Esophagus mucosa (tissue), 1 donor: ENCODE measurements around the gene TTC27. TPM values are rescaled to one million over a fixed set of nuclear protein-coding genes. Genes with fewer than 3 reads are reported as not detected.

Experiments
- ATAC-seq: fragments of 200-7000 bp; cut with Tn5 transposase; one replicate; pipeline ENCODE4 v1.9.1; 2020
- total RNA-seq: library from RNA; stranded (reverse); gene quantifications from one replicate; pipeline ENCODE4 v1.2.4, GENCODE V29; 2023
- donor health status: DM: yes; HTN: yes; CAD: no.

TTC27 gene
- total RNA-seq, 1 donor from 2014 or later = 16.5 TPM

DNA sequence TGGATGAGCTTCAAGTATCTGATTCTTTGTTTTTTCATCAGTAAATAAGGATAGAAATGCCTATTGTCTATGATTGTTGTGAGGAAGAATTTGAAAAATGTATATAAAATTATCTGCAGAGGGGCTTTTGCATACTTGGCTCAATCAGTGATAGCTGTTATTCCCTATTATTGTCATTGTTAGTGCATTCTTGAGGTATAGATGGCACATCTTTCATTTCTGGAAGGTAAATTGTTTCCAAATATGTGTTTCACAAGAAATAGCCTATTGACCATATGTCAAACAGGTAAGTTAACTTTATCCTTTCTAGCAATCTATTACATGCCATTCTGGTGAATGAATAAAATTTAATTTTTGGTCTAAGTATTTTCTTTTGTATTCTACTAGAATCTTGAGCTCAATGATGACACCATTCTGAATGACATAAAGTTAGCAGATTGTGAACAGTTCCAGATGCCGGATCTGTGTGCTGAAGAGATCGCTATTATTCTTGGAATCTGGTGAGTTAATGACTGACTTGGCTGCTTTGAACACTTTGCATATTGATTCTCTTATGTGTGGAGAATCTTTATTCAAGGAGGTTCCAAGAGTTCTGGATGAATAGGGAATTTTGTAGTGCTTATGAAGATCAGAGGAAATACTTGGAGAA lies 44.2 kb downstream of the TTC27 start:
- ATAC-seq = no peak

DNA sequence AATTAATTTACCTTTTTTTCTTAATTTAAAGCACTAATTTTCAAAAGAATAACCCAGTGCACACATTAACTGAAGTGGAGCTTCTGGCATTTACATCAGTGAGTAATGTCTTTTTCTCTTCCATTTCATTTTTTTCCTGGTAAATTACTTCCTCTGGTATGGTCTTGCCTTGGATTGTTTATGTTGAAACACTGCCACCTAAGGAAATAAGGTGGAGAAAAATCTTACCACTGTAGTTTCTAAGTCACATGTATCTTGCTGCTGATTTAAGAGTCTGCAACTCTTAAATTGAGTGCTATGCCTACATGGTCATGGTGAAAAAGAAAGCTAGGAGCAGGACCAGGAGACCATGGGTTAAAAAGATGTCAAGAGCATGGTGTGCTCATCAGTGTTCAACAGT lies 51.0 kb downstream of the TTC27 start:
- ATAC-seq = no peak

DNA sequence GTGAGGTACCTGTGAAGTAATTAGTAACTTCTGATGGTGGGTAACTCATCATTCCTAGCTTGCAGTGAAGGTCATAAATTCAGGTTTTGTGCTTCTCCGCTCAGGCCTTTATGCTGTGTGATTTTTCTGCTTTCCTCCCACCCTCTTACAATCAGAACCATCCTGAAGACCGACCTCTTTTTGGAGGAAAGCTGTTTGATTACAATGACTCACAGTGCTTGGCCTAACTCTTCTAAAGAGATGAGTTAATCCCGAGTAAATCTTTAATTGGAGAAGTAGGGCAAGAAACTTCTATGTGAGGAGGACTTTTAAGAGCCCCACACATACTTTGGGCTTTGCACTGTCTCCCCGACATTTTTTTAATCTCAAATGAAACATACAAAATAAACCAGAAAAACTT lies 53.1 kb downstream of the TTC27 start:
- ATAC-seq = no peak

DNA sequence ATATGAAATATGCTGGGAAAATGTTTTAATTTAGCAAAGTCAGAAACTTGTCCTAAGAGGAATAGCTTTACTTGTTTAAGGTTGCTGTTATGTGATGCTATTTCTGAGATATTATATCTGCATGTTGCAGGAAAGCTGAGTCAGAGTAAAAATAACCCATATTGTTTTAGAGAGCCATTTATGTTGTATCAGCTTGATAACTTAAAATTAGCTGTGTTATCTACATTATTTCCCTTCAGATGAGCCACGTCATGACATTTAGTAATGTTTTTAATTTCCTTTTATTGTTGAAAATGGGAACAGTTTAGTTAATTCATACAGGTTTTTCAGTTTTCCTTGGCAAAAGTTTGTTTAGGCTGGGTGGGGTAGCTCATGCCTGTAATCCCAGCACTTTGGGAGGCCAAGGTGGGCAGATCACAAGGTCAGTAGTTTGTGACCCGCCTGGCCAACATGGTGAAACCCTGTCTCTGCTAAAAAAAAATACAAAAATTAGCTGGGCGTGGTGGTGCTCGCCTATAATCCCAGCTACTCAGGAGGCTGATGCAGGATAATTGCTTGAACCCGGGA lies 55.8 kb downstream of the TTC27 start:
- no peak for ATAC-seq

DNA sequence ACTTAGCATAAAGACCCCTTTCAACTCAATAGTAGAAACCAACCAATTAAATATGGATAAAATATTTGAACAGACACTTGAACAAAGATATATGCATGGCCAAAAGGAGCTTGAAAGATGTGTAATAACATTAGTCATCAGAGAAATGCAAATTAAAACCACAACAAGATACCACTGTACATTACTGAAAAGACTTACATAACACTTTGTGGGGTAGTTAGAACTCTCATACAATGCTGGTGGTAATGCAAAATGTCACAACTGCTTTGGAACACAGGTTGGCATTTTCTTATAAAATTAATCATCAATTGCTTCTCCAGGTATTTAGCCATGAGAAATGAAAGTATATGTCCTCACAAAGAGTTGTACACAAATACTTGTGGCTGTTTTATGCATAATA lies 60.7 kb downstream of the TTC27 start:
- no peak for ATAC-seq

DNA sequence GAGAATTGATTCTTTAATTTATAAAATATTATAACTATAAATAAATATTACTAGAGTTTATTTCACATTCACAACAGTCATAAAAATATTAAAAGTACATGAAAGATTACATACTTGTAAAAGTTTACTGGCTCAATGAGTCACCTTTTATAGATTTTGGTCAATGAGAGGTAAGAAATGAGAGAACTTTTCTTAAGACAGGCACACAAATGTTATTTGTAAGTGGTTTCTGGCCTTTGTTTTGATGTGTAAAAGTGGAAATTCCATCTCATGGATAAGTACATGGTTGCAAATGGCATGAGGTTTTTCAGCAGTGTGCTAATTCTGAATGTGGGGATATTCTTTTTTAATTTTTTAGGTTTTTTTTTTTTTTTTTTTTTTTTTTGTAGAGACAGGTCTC lies 63.8 kb downstream of the TTC27 start:
- ATAC-seq = no peak

DNA sequence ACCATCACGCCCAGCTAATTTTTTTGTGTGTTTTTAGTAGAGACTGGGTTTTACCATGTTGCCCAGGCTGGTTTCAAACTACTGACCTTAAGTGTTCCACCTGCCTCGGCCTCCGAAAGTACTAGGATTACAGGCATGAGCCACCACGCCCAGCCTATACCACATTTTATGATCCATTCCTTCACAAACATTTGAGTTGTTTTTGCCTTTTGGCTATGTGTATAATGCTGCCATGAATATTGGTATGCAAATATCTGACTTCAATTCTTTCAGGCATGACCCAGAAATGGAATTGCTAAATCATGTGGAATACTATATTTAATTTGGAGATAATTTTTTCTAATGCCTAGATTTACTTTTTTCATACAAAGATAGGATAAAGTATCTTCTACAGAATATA lies 68.6 kb downstream of the TTC27 start:
- ATAC-seq = no peak

DNA sequence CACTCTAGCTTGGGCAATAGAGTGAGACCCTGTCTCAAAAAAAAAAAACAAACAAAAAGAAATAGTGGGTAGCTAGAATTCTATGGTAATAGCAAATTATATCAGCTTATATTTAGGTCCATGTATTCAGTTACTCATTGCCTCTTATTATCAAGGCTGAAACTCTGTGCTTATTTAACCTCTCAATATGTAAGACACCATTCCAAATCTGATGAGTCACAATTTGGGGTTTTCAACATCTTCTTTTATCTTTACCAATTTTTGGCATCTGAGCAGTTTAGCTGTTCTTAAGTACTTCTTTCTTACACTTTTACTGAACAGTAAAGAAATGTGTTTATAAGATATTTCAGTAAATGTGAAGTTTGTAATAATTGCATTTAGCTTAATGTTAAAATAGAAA lies 69.3 kb downstream of the TTC27 start:
- no peak for ATAC-seq

DNA sequence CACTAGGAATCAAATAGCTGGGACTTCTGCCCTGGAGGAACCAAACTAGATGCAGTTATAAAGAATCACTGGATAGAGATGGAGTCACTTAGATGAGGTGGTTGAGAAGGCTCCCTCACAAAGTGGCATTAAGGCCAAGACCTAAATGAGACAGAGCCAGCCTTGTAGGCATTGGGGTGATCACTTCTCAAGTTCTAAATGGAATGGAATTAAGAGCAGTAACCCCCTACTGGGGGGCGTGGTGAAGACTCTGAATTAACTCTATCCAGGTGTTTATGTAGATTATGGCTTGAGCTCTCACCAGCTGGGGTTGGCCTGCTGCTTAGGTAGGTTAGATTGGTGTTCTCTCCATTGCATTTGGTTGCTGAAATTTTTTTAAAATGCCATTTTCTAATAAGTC lies 71.3 kb downstream of the TTC27 start:
- no peak for ATAC-seq

DNA sequence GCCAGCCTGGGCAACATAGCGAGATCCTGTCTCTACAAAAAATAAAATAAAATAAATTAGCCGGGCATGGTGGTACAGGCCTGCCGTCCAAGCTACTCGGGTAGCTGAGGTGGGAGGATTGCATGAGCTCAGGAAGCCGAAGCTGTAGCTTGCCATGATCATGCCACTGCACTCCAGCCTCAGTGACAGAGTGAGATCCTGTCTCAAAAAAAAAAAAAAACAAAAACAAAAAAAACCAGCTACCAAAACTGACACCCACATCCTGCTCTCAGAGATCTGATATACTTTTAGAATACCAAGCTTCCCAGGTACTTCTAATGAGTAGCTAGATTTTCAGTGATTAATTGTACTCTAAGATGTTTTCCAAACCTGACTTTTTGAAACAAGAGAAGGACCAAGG lies 74.0 kb downstream of the TTC27 start:
- ATAC-seq = no peak

DNA sequence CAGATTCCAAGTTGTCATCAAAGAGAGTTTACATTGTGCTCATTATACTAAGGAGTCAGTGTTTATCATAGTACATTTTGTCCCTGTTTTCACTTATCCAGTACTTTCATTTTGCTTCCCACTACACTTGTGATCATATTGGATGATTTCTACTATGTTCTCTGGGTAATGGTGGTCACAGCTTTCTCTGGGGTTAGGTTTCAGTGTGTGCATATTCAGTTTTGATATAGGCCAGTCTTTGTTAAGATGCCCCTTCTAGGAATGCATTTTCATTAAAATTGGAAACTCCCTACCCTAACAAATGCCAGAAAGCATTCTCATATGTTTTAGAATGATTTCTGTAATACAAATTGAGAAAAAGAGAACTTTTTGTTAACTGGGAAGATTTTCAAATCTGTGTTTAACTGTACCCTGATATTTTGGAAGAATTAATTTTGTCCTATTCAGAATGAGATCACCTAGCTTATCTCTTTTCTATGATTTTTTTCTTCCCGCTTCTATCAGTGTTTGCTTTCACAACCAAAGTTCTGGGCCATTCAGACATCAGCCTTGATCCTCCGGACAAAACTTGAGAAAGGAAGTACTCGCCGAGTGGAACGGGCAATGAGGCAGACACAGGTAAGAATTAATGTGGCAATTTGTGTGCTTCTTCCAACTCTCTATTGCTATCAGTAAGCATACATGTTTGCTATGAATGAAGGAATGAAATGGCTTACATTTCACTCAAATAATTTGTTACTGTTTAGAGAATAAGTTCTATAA lies 74.6 kb downstream of the TTC27 start:
- no peak for ATAC-seq

DNA sequence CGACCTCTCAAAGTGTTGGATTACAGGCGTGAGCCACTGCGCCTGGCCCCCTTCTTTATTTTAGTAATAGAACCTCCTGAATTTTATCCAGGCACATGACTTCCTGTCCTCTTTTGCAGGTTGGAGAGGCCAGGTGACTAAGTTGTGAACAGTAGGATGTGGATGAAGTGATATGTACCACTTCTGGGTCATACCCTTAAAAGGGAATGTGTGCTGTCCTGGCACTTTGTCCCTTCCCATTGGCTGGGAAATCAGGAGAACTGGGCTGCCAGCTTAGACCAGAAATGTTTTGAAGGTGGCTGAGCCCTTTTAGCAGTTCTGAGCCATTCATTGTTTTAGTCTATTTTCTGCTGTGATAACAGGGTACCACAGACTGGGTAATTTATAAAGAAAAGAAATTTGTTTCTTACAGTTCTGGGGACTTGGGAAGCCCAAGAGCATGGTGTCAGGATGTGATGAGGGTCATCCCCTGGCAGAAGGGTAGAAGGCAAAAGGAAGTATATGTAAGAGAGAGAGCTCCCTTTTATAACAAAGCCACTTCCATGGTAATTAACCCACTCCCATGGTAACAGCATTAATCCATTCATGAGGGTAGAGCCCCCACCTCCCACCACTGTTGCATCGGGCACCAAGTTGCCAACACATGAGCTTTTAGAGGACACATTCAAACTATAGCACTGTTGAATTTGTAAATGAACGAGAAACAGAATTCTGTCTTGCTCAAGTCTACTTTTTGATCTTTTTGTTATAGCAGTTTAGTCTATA lies 79.1 kb downstream of the TTC27 start:
- ATAC-seq = no peak

DNA sequence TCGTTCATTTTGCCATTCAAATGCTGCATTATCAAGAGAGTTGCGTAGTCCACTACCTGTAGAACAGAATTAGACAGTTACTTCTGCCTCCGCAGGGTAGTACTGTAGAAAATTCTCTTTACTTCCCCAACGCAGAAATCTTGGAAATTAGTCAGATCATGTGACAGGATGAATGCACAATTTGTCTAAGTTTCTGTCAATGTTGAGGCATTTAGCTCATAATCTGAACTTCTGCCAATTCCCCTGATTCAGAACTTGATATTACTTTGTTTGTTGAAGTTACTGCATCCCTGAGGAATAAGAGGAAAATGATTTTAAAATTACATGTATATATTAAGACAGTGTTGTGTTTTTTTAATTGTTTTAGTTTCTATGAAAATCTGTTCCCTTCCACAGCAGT lies 83.4 kb downstream of the TTC27 start:
- ATAC-seq = no peak

DNA sequence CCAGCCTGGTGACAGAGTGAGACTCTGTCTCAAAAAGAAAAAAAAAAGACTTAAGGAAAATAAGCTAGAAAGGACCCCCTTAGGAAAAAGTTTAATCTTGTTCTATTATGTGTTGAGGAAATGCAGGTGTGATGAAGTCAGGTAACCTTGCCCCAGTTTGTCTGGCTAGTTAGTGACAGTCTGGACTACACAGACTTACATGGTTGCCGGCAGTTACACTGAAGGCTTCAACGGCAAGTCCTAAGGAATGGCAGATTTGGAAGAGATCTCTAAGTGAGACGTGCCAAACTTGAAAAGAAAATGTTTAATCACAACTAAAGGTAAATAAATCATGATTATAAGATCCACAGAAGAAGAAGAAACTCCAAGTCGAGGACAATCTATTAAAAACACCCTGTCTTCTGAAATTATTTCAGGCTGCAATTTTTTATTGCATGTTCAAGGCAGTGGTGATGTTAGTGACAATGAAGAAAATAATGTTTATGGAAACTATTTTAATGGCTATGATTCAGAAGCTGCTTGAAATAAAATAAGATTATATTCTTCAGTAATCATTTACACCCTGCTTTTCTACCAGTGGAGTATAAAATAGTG lies 84.2 kb downstream of the TTC27 start:
- ATAC-seq = no peak

DNA sequence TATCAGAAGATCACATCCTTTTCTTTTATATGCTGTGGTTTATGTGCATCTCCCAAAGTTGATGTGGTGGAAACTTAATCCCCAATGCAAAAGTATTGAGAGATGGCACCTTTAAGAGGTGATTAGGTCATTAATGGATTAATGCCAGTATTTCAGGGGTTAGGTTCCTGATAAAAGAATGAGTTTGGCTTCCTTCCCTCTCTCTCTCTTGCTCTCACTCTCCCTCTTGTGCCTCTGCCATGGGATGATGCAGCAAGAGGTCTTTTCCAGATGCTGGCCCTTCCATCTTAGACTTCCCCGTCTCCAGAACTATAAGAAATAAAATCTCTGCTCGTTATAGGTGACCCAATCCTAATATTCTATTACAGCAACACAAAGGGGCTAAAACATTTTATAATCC lies 85.0 kb downstream of the TTC27 start:
- ATAC-seq = no peak

DNA sequence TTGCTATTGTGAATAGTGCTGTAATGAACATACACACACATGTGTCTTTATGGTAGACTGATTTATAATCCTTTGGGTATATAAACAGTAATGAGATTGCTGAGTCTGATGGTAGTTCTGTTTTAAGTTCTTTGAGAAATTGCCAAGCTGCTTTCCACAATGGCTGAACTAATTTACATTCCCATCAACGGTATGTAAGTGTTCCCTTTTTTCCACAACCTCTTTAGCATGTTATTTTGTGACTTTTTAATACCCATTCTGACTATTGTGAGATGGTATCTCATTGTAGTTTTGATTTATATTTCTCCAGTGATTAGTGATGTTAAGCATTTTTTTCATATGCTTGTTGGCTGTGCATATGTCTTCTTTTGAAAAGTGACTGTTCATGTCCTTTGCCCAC lies 86.7 kb downstream of the TTC27 start:
- ATAC-seq = no peak

DNA sequence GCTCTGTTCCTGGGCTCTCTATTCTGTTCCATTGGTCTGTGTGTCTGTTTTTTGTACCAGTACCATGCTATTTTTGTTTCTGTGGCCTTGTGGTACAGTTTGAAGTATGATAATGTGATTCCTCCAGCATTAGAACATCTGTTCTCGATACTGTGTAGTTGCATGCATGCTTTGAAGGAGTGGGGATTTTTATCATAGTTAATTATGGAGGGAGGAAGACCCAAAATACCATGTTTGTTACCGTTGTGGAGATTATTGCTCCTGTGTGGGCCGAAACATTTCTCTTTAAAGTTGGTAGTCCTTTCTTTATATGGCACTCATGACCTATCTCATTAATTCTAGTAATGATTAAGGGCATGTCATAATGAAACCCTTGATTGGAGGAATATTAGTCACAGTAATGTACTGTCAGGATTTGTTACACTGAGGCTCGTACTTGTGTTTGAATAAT lies 87.6 kb downstream of the TTC27 start:
- ATAC-seq = peak; percentile 48

DNA sequence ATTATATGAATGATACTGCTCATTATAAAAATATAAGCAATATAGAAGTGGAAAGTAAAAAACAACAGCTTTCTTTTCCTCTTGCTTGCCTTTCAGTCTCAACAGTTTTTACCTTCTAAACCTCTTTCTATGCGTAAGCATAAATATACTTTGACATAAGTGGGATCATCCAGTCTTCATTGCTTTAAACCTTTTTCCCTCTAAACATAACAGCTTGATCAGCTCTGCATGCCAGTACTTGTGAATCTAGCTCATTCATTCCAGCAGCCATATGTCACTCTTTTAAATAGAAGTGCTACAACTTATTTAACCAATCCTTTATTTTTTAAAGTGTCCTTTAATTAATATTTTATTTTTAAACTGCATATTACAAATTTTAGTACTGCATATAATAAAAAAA lies 88.1 kb downstream of the TTC27 start:
- peak; percentile 70 for ATAC-seq

DNA sequence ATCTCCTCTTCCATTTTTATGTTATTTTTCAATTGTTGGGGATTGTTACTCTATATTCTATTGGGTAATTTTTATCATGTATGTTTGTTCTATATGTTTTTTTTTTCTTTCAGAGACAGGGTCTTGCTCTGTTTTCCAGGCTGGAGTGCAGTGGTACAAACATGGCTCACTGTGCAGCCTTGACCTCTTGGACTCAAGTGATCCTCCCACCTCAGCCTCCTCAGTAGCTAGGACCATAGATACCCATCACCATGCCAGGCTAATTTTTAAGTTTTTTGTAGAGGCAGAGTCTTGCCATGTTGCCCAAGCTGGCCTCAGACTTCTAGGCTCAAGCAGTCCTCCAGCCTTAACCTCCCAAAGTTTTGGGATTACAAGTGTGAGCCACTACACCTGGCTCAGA lies 88.7 kb downstream of the TTC27 start:
- no peak for ATAC-seq

DNA sequence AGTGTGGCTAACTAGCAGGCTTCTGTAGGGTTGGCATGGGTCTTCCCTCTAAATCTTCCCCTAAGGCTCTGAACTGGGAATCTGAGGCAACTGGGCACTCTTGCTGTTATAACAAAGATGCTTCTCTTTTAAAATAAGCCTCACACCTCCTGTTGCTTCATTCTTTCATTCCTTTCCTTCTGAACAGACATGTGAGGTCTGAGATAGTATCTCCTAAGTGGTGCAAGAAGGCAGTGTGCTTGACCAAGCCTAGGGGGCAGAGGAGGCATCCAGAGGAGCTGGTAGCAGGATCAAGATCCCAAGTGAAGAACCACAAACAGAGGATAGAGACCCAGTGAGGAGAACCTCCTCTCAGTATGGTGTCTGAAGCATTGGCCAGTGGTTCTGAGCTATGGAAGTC lies 90.9 kb downstream of the TTC27 start:
- ATAC-seq = no peak

DNA sequence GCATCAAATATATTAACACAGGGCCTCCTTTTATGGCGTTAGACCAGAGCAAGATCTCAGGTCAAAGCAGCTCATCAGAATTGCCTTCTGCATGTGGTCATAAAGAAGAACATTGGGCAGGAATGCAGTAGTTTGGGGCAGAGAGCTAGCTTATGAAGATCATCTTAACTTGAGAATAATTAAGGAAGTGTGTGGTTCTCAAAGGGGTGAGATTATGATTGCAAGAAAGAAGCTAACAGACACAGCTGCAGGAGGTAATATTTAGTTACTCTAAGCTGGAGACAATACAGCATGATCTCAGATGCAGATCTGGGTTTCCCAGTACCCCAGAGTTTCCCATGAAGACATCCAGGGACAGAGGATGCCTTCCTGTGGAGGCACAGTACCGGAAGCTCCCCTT lies 91.6 kb downstream of the TTC27 start:
- ATAC-seq = no peak

DNA sequence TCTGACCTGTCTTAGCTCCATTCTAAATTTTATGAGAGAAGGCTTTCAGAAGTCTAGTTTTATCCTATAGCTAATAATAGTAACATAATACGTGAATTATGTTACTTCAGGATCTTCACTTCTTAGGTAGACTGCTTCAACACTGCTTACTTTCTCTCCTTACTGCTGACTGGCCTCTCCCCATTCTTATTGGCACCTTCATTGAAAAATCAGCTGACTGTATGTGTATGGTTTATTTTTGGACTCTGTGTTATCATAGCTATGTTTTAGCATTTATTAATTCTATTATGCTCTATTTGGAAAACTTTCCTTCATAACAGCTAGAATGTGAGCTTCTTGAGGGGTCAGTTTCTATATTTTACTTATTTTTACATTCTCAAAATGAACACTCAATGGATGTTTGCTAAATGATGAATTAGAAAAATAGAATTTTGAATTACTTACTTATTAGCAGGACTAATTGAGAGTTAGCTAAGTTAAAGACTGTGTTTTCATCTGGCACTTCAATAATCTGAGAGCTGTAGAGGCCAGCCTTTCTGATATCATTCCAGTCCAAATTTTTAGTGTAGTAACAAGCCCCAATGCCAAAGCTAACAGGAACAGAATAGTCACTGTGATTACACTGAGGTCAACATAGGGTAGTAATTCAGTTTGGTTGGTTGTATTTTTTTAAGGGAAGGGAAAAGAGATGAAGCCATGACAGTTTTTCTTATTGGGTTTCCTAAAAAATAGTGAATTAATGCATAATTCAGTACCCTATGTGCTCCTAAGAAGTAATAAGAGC lies 92.3 kb downstream of the TTC27 start:
- no peak for ATAC-seq
